Coronary artery (tissue), 2 donors: ENCODE data around the gene CAPN8.

Experiments
- DNase-seq: peaks from one replicate; pipeline ENCODE4 v3.0.0-alpha.2; 2017; ENCODE audit warnings: low spot score
- H3K27ac ChIP-seq, 2 donors: fragments of 200-600 bp; sonication (generic); one replicate each; pipeline ENCODE4 v1.5.1; 2016 to 2019
- H3K4me3 ChIP-seq: fragments of 200-600 bp; sonication (generic); 2 replicates; pipeline ENCODE4 v1.5.1; 2016; ENCODE audit warnings: mild to moderate bottlenecking, moderate library complexity
- TF ChIP-seq, protein P1 (sequence below): fragments of 200-600 bp; sonication (generic); IDR thresholded peaks from one replicate; pipeline ENCODE4 v1.5.1; 2019; ENCODE audit warnings: antibody characterized with exemption

Gene CAPN8

DNA sequence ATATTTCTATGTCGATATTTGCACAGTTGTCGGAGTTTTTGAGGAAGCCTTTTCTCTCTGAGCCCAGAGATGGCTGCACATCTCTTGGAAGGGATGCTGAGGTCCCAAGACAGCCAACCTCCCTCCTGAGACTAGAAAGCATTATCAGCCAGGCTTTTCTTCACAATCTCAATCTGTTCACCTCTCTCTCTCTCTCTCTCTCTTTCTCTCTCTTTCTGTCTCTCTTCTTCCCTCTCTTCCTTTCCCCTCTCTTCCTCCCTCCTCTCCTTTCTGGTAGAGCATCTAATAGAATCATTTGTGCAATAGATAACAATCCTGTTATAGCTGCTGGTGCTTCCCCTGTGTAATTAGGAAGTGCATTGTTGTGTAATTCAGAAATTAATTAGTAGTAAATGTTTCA, 131.8 kb downstream of the CAPN8 start:
- no peak for DNase-seq
- H3K4me3 ChIP-seq, result no peak overlapping the region
- TF ChIP-seq, protein P1, sequence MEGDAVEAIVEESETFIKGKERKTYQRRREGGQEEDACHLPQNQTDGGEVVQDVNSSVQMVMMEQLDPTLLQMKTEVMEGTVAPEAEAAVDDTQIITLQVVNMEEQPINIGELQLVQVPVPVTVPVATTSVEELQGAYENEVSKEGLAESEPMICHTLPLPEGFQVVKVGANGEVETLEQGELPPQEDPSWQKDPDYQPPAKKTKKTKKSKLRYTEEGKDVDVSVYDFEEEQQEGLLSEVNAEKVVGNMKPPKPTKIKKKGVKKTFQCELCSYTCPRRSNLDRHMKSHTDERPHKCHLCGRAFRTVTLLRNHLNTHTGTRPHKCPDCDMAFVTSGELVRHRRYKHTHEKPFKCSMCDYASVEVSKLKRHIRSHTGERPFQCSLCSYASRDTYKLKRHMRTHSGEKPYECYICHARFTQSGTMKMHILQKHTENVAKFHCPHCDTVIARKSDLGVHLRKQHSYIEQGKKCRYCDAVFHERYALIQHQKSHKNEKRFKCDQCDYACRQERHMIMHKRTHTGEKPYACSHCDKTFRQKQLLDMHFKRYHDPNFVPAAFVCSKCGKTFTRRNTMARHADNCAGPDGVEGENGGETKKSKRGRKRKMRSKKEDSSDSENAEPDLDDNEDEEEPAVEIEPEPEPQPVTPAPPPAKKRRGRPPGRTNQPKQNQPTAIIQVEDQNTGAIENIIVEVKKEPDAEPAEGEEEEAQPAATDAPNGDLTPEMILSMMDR, result no peak

DNA sequence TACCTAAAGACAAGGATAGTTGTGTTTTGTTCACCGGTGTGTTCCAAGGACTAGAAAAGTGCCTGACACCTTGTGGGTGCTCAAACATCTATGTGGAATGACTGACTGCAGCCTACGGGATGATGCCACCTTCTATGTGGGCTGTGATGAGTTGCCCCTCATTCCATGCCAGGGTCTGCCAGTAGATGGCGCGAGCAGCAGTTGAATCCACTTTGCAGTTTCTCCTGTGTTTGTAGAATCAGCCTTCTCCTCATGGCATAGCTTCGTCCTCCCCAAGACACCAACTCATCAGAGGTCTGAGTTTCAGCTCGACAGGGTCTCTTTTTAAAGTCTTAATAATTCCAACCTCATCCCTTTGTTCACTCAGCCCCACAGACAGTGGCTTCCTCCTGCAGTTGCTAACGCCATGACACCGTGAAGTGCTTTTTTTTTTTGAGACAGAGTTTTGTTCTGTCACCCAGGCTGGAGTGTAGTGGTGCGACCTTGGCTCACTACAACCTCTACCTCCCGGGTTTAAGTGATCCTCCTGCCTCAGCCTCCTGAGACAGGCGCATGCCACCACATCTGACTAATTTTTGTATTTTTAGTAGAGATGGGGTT, 133.7 kb downstream of the CAPN8 start:
- H3K4me3 ChIP-seq, result no peak overlapping the region
- DNase-seq, result no peak
- H3K27ac ChIP-seq, result no peak overlapping the region
- TF ChIP-seq, protein P1, result no peak

More for the DNA sequence above, 131.8 kb downstream of the CAPN8 start:
- no peak overlapping the region for H3K27ac ChIP-seq

DNA sequence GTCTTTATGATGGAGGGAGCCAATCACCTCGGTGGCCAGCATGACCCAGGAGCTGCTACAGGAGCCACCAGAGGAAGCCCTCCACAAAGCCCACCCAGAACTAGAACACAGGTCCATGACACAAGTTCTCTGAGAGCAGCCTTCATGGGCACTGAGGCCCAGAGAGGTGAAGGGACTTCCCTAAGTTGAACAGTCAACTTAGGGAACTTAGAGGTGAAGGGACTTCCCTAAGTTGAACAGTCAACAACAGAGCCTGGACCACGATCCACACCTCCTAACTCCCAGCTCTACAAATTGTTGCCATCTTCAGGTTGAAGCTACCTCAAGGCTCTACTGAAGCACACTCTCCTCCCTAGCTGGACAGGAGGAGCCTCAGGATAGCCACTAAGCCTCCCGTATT, 139.5 kb downstream of the CAPN8 start:
- TF ChIP-seq, protein P1, result no peak
- Histone ChIP-seq H3K4me3 (no peak overlapping the region), H3K27ac (no peak overlapping the region)
- DNase-seq, result no peak

DNA sequence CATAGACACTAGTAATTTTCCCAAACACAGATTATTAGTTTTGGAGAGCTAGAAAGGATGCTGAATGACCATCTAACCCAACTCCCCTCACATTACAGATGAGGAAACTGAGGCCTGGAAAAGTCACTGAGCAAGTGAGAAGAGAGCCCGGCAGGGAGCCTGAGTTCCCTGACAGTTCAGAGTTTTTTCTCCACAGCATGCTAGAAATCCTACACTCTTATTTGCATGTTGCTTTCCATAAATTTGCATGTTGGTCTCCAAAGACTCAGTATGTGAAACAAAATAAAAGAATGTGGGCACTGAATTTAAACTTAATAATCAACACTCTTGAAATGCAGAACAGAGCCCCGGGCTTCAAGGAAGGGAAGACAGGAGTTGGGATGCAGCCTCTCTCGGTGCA, 140.0 kb downstream of the CAPN8 start:
- no peak overlapping the region for H3K4me3 ChIP-seq
- no peak for DNase-seq
- TF ChIP-seq, protein P1, result no peak
- no peak overlapping the region for H3K27ac ChIP-seq

DNA sequence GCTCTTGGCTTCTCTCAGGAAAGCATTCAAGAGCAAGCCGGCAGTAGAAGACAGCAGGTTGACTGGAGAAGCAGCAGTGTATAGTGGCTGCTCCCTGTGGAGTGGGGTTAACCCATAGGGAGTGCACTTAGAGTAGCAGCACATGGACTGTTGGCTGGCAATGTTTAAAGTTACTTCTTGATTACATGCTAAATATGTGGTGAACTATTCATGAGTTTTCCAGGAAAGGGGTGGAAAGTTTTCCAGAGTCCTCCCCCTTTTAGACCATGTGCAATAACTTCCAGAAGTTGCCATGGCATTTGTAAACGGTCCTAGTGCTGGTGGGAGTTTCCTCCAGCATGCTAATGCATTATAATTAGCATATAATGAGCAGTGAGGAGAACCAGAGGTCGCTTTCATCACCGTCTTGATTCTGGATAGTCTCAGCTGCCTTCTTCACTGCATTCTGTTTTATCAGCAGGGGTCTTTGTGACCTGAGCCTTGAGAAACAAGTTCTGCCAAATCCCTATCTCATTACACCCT, 140.5 kb downstream of the CAPN8 start:
- DNase-seq, result no peak
- TF ChIP-seq, protein P1, result no peak
- Histone ChIP-seq H3K27ac (no peak overlapping the region), H3K4me3 (no peak overlapping the region)

DNA sequence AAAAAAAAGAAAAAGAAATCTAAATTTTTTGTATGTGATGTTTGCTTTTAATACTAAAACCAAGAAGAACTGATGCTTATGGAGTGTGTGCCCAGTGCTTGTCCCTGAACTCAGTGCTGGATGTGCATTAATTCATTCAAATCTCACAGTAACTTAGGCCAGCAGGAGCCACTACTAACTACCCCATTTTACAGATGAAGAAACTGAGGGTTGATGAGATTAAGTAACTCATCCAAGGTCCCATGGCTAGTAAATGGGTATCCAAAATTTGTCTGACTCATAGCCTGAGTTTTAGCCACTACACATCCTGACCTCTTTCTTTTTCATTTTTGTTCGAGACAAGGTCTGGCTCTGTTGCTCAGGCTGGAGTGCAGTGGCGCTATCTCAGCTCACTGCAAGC, 144.4 kb downstream of the CAPN8 start:
- Histone ChIP-seq H3K4me3 (no peak overlapping the region), H3K27ac (no peak overlapping the region)
- no peak for DNase-seq
- TF ChIP-seq, protein P1, result no peak

DNA sequence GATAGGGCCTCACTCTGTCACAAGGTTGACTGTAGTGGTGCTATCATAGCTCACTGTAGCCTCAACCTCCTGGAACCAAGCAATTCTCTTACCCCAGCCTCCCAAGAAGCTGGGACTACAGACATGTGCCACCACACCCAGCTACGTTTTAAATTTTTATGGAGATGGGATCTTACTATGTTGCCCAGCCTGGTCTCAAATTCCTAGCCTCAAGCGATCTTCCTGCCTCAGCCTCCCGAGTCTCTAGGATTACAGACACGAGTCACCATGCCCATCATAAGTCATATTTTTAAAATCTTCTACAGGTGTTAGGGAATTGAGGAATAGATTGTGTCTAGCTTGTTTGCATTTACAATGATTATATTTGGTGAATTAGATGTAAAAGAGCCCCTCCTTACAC, 145.3 kb downstream of the CAPN8 start:
- TF ChIP-seq, protein P1, result no peak
- no peak for DNase-seq
- H3K4me3 ChIP-seq, result no peak overlapping the region
- H3K27ac ChIP-seq, result no peak overlapping the region
